HG03354 (cell line): ENCODE results near the gene CADM3.

Source experiments
- ATAC-seq: cut with Tn5 transposase; IDR thresholded peaks from one replicate; pipeline ENCODE4 v1.9.1; 2021; ENCODE audit warnings: mild to moderate bottlenecking; ENCODE audit not compliant: unreplicated experiment, poor library complexity, severe bottlenecking

CADM3 gene

DNA sequence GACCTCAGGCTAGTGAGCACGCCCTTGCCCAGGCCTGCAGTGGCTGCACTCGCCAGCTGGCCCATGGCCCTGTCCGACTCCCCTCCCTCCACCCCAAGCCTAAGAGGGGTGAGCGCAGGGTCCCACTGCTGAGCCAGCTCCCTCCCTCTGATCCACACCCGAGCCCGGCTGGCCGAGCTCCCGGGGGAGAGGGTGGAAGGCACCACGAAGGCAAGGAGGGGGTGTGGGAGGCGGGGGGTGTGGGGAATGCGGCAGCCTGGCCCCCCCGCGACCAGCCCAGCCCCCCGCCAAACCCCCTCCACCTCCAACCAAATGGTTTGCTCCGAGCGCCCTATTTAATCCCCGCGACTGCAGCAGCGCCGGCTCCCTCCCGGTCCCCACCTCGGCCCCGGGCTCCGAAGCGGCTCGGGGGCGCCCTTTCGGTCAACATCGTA, at the start of gene CADM3:
TSS of gene CADM3 (plus strand) at position 362 of the 434 bp plus-strand sequence. CDS start 151 bp downstream, outside the sequence.
- no peak for ATAC-seq

- ATAC-seq: peak; percentile 87
Measured at GRCh38 chr1:159122005-159122621, 49.3 kb upstream of the CADM3 start.

DNA sequence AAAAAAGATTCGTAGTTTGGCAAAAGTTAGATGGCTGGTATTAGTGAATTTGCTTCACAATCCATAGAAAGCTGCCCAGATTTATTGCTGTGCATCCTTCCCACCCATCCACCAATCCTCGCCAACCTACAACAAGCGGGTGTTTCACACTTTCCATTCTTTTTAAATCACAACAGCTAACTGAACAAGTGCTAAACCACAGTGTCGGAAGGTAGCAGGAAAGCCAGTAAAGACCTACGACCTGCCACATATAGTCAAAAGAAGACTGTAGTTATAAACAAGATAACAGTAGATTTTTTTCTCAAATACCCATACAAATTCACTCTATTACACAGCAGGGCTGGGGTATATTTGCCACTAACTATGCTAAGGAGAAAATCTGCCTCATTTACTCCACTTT, 47.8 kb upstream of the CADM3 start:
- no peak for ATAC-seq

- no peak for ATAC-seq
Measured at GRCh38 chr1:159132271-159132881, 39.0 kb upstream of the CADM3 start.

DNA sequence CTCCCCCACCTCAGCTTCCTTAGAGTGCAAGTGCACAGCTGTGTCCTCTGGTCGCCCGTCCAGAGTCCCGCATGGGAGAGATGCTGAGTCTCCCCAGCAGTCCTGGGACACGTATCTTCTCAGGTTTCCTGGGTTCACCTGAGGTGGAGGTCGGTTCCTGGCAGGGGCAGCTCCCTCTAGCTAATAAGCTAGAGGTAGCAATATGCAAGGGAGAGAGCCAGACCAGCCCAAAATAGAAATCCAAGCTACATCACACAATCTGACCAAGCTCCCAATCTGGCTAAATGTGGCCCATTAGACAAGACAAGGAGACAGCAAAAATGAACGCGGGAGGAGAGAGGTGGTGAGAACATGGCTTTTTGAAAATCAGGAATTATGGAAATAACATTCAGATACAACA, 30.9 kb upstream of the CADM3 start:
- no peak for ATAC-seq

DNA sequence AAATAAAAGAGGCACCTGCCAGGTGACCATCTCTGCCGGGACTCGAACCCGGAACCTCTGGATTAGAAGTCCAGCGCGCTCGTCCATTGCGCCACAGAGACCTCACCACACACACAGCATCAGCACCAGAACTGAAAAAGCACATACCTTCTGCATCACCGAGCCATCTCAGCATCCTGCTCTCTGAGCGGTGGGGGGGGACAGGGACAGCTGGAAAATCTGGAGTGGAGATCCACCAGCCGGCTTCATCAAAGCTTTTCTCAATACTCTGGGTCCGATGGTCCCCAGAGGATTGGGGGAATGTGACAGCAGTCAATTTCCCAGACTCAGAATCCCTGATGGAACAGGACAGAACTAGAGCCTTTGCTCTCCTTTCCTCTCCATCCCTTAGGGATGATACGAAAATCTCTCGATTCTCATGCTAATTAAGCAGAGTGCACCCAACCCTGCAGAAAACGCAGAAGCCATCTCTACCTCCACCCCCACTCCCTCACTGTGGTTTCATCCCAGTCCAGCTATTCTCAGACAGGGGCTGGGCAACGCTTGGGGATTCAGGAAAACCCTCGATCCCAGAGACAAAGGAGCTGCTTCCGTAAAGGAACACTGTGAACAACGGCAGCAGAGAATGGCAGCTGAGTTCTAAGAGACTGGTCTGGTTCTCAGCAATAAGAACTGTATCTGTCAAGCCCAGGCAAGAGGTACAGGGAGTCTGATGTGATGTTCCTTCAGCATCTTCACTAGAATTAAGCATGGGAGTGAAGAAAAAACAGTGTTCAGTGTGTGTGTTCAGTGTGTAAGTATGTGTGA, 29.6 kb upstream of the CADM3 start:
- no peak for ATAC-seq

GRCh38 chr1:159142391-159142663, 29.1 kb upstream of the CADM3 start:
- no peak for ATAC-seq

- ATAC-seq: no peak
Measured at GRCh38 chr1:159142726-159143510, 28.5 kb upstream of the CADM3 start.

DNA sequence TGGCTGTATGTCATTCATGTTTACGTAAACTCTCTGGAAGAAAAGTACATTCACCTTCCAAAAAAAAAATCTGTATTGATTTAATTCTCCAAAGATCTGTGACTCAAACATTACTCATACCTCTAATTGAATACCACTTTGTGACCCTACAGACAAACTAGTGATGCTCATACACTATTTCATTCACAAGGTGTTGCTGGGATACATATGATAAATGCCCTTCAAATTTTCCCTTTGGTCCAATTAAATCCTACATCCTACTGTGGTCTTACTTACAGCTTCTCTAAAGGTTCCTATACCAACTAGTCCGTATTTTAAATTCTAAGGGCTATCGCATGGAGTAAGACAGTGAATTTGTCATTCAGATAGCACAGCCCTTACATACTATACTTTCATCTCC, 26.8 kb upstream of the CADM3 start:
- ATAC-seq: no peak

- ATAC-seq: no peak
Measured at GRCh38 chr1:159146980-159147379, 24.4 kb upstream of the CADM3 start.

- ATAC-seq: no peak
Measured at GRCh38 chr1:159152031-159152430, 19.4 kb upstream of the CADM3 start.

- ATAC-seq: peak; percentile 97
Measured at GRCh38 chr1:159161001-159161718, 10.3 kb upstream of the CADM3 start.

DNA sequence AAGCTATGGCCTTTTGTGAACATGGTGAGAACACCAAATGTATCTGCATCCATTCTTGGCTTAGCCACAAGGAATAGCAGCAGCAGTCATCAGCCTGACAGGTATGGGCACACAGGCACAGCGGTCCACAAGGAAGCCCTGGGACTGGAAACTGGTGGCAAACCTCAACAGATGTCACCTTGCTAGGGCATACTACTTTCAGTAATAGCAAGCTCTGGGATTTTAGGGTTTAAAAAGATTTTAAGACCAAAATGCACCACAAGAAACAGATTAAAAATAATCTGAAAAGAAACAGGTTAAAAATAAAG, 9.7 kb upstream of the CADM3 start:
- ATAC-seq: no peak

DNA sequence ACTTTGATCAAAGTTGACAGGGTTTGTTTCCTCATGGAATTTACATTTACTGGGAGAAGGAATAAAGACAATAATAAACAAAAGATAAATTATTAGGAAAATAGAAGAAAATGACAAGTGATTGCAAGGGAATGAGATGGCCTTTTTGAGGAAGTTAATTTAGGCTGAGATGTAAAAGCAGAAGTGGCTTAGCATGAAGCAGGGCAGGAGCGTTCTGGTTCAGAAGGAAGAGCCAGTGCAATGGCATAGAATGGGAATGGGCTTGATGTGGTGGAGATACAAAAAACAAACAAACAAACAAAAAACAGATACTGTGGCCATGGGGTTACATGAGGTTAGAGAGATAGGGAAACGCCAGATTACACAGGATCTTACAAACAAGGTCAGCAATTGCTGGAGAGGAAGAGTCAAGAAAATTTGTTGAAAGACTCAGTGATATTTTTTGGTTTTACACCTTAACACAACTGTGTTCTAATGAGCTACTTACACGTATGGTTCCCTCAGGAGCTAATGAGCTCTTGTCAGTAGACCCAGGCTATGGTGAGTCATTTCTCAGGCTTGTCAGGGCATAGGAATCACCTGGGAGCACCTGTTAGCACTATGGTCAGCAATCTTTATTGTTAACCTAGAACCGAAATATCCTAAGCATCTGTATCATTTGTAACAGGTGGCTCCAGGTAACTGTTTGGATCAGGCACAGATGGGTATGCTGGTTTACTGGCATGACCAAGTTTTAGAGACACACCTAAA, 8.7 kb upstream of the CADM3 start:
- no peak for ATAC-seq

DNA sequence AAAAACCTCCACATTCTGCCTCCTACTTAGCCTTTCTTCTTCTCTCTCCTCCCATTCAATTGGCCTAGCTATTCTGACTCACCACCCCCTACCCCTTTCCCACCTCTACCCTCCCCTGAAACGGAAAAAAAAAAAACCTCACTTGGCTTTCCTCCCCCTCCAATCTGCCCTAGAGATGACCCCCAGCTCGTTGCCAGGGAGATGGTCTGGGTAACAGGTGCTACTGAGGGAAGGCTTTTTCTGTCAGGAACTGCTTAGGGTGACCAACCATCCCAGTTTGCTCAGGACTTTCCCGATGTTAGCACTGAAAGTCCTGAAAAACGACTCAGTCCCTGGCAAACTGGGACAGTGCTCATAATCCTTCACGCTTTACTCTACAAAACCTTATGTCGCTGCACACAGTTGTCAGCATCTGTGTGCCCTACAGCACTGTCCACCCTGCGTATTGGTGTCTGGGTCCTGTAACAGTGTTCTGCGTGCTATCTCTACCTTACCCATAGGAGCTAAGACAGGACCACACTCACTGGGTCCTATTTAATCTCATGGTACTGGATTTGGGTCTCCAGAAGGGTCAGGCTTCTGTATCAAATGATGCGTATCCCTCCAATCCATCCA, 7.7 kb upstream of the CADM3 start:
- ATAC-seq: no peak

- no peak for ATAC-seq
Measured at GRCh38 chr1:159168043-159168442, 3.4 kb upstream of the CADM3 start.

GRCh38 chr1:159170639-159171038, 776 bp upstream of the CADM3 start:
- no peak for ATAC-seq

- no peak for ATAC-seq
Measured at GRCh38 chr1:159171688-159172501, 480 bp downstream of the CADM3 start.
